Activated T-helper 9 cell treated with anti-CD3 and anti-CD28 coated beads, Interleukin-2, amount 50 U/mL, for 16 hours (primary cell): Measurements from ENCODE around the gene ST8SIA5.

Experiments used
- DNase-seq: peaks from one replicate; pipeline ENCODE4 v3.0.0-alpha.2; 2020; ENCODE audit warnings: low read depth

The ST8SIA5 gene

DNA sequence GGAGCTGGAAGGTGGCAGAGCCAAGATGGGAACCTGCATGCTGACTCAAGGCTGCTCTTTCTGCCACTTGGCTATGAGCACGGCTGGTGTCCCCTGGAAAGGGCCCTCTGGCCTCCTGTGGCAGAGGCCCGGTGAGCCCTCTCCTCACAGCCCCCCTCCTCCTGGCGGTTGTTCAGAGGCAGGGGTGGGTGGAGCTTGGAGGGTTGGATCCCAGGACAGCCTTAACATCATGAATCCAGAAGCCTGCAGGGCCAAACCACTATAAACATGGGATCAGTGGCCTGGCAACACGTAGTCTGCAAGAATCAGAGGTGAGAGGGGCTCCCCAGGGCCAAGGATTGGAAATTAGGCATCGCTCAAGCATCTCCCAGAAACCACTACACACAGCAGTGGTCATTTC, 51.3 kb downstream of the ST8SIA5 start:
- no peak for DNase-seq

DNA sequence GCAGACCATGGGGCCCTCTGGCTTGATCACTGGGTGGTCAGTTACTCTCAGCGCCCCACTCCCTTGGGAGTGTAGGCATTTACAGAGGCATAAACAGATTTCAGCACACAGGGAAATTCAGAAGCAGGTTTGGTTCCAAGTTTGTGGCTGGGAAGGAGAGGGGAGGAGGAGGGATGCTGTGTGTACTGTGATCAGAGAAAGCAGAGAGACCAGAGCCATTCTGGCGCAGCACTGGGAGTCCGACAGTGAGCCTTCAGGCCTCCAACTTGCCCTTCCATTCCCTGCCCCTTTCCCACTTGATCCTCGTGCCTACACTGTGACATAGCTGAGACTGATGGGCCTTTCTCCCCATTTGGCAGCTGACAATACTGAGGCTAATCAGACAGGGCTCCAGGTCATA, 52.0 kb downstream of the ST8SIA5 start:
- no peak for DNase-seq

DNA sequence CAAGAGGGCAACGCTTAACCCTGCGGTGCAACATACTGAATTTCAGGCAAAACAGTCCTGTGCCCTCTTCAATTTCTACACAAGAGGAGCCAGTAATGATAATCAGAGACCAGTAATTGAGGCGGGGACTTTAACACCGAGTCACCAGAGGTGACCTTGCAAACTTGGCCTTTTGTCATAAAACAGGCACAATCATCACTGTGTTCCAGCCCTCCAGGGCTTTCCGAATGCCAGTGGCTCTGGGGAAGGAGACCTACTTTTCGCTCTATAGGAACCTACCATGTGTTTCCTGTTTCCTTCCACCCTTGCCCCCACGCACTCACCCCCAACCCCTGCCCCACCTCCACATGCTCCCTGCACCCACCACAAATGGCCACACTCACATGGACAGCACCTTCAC, 52.7 kb downstream of the ST8SIA5 start:
- DNase-seq = no peak

DNA sequence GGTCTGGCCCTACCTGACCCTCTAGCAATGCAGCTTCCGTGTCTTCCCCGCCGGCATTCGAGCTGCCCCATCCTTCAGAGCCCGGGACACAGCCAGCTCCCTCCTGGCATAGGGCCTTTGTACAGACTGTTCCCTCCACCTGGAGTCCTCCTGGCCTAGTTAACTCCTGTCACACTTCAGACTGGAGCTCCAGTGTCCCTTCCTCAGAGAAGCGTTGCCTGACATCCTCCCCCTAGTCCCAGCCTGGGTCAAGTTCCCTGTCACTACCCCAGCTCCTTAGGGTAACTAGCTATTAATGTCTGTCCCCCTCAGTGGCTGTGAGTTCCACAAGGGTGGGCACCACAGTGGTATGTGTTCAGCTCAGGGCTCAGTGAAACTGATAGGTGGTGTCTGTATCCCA, 54.4 kb downstream of the ST8SIA5 start:
- DNase-seq = no peak

DNA sequence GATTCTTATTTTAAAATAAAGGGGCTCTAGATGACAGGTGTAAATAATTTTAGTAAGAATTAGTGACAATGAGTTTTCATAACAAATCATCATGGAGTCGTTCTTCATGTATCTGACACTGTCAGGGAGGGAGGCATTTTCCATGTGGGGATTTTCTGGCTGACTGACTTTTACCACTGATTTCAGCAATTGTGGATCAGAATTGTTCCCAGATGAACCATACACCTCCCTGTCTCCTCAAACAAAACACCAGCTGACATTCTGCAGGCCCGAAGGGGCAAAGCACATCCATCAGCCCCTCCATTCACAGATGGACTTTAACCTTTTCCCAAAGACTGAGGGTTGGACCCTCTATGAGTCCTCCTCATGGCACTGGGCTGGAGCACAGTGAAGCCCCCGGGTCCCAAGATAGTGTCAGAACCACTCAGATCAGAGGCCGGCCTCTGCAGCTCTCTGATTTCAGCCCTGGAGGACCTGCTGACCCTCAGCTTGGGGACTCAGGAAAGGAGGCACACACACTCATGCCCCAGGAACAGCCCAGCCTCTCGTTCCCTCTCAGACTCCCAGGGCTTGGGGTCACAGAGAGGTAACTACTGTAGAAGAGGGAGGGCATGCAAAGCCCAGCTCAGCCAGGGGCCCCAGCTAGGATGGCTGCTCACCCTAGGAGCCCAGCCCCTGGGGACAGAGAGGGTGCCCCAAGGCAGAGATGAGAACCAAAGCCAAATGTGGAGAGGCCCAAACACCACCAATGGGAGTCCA, 56.6 kb downstream of the ST8SIA5 start:
- DNase-seq = no peak

DNA sequence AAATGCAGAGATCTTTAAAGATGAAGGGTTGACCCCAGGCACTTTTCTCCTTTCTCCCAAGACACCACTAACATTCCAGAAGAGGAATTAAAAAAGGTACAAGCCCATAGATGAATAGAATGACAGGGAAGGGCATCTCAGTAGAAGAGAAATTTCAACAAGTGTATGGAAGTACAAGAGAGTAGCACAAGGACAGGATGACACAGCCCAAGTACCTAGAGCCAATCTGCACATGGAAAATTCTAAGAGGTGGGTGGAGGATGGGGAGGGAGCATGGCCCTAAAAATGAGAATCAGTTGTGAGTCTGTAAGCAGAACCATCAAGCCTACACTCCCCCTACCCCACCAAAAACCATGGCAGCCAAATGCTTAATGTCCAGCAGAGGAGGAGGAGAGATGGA, 60.2 kb downstream of the ST8SIA5 start:
- DNase-seq = no peak

DNA sequence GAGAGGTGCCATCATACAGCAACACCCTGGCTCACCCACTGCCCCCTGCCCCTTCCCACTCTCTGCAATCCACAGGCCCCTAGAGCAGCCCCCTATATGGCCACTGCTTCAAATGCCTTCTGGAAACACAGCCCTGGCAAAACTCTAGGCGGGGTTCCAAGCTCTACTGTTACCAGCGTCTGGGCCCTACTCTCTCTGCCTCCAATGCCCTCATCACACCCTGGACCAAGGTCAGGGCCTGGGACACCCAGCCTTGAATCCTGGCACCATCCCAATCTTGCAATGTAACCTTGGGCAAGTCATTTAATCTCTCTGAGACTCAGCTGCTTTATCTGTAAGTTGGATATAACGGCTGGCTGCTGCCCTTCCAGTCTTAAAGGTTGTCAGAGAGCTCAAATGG, 60.6 kb downstream of the ST8SIA5 start:
- no peak for DNase-seq

DNA sequence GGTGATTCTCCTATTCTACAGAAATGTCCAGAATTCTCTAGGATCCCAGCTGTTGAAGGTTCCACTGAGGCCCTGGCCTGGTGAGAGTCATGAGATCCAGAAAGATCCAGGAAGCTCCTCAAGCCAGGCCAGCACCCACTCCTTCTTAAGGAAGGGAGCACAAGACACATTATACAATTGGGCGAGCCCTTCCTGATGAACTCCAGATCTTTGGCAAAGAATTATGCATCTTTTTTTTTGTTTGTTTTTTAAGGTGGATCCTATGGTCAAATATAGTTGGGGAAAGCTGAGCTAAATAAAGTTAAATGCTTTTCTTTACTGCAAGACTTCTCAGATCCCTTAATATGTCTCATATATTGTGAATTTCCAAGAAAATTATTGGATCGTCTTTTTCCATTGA, 62.9 kb downstream of the ST8SIA5 start:
- DNase-seq = no peak

DNA sequence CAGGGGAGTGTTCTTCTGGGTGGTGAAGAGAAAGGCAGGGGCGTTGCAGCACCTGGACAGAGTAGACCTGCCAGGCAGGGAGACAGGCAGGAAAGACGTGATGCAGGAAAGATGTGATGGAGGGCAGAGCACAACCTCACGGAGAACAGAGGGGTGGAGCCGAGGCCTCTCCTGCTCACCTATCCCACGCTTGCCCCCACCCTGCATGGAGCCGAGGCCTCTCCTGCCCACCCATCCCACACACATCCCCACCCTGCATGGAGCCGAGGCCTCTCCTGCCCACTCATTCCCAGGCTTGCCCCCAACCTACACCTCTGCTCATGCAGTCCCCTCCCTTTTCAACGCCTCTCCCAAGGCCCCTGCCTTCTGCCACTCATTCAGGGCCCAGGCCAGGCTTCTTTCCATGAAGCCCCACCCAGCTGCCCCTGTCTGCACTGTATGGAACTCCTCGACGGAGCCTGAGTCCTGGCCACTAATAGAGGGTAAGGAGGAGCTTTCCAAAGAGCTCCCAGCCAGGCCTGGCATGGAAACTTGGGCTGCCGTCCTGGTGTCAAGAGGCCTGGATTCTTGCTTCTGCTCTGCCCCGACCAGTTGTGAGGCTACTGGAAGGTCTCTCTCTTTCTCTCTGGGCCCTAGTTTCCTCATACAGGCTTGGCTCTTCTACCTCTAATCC, 67.9 kb downstream of the ST8SIA5 start:
- no peak for DNase-seq

DNA sequence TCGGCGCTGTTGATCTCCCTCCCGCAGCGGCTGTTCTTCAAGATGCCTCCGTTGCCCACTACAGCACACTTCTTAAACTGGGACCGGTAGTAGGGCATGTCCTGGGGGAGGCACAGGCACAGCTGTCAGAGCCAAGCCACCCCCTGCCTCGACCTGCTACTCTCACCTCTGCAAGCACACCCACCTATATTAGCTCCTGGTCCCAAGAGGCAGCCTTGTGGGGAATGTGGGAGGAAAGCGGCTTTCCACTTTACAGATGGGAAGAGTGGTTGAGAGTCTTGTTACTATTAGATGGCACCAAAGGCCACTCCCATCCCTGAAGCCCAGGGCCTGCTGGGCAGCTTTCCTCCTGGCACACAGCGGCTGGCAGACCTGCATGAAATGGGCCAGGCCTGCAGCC, 70.7 kb downstream of the ST8SIA5 start:
- no peak for DNase-seq

DNA sequence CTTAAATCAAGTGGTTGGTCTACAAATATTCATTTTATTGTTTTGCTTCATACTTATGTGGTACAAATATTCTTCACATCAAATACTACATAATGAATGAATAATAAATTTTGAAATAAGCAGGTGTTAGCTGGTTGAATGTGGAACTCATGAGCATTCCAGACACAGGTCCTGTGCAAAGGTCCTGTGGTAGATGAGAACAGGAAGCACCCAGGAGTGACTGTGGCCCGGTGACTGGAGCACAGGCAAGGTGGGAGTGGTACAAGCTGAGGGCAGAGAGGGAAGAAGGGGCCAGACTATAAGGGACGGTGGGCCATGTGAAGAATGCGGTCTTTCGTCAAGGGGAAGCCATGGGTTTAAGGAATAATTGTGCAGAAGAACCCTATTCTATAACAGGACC, 73.6 kb downstream of the ST8SIA5 start:
- no peak for DNase-seq

DNA sequence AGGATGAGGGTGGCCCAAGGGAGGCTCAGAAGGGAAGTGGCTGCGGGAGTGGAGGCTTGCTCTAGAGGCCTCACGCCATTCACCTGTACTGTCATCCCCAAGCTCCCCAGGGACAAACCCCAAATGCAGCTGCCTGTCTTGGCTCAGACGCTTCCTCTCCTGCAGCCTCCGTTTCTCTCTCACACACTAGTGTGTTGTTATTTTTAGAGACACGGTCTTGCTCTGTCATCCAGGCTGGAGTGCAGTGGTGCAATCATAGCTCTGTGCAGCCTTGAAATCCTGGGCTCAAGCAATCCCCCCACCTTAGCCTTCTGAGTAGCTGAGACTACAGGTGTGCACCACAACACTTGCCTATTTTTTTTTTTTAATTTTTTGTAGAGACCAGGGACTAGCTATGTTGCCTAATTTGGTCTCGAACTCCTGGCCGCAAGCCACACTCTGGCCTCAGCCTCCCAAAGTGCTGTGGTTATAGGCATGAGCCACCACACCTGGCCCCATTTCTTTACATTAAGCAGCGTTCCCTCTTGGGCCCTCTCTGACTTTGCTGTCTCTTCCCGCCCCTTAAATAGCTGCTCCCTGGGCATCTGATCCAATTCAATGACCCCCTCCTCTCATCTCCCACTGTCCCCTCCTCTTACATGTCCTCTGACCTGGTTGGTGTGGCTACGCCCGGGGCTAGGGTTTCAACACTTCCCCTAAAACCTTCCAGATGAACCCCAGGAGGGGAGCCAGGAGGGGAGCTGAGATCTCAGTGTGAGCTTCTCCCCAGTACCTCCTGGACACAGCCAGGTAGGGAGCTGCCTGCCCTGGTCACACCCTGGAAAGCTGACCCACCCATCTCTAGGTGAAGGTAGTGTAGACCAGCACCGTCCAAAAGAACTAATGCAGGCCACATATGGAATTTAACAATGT, 75.8 kb downstream of the ST8SIA5 start:
- DNase-seq = no peak

DNA sequence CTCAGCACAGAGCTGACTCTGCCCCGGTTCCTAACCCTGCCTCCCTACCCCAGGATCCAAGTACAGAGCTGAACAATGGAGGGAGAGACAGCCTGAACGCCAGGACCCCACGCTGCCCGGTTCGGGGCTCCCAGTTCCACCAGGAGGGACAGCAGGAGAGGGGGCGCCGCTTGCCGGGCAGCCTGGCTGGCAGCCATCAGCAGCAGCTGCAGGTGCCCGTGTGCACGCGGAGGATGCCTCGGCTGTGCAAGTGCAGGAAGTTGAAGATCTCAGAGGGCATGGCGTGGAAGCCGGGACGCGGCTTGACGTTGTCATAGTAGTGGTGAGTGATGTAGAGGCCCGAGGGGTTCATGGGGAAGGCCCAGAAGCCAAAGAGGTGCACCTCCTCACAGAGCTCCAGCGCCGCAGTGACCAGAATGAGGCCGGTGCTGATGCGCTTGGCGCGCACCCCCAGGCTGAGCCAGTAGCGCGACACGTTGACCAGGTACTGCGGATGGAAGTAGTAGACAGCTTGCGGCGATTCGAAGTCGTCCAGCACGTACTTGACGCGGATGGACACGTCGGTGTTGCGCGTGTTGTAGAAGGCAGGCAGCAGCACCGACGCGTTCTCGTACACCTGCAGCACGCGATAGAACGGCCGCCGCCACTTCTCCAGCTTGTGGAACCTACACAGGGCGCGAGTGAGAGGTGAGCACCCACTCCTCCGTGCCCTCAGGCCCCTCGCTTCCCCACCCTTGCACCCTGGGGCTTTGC, 76.8 kb downstream of the ST8SIA5 start:
- no peak for DNase-seq

DNA sequence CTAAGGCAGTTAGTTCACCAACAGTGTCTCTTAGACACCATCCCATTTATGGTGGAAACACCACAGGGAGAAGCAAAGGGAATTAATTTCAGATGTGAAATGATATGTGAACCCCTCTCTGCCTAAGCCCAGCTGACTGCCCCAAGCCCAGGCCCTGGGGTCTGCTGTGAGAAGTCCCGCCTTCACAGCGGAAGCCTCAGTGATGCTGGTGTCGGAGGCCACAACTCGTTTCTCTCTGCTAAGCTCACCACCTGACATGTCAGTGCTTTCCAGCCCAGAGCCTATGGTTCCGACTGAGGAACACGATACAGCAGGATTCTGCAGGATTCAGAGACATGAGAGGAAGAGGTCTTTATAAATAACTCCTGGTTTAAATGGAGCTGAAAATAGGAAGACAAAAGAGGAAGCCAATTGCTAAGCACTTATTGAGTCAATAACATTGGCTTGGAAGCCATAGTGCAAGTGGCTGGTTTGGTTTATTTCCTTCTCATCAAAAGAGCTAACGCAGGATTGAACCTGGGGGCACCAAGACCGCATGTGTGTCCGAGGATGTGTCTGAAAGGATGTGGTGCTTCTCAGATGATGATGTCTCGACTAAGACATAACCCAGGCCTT, 78.0 kb downstream of the ST8SIA5 start:
- DNase-seq = no peak

DNA sequence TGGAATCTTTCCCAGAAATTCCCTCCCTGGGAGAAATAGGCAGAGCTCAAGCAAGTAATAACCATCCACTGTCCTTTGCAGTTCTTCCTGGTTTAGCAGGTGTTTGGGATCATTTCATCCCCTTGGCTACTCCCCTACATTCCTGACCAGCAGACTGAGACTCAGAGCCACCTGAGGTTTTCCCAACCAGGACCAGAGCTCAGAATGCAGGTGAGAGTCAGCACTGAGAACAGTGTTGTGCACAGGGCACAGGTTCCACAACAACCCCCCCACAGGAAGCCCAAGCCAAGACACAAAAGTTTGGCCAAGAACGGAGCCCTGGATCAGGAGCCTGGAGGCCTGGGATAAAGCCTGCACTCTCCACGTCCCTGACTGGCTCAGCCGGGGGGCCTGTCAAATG, 78.8 kb downstream of the ST8SIA5 start:
- no peak for DNase-seq

DNA sequence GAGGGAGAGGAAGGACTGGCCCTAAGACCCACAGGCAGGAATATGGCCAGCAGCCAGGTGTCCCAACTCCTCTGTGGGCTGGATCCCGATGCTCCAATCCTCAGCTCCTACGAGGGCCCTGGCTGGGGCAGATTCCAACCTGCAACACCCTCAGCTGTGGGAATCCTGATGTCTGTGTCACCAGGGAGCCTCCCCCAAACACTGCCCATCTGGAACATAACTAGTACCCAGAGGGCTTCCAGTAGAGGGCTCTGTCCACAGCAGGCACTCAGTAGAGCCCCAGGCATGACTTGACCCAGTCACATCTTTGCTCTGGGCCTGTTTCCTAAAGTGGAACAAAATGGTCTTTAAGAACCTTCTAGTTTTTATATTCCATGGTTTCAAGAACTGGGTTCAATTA, 79.2 kb downstream of the ST8SIA5 start:
- DNase-seq = no peak

DNA sequence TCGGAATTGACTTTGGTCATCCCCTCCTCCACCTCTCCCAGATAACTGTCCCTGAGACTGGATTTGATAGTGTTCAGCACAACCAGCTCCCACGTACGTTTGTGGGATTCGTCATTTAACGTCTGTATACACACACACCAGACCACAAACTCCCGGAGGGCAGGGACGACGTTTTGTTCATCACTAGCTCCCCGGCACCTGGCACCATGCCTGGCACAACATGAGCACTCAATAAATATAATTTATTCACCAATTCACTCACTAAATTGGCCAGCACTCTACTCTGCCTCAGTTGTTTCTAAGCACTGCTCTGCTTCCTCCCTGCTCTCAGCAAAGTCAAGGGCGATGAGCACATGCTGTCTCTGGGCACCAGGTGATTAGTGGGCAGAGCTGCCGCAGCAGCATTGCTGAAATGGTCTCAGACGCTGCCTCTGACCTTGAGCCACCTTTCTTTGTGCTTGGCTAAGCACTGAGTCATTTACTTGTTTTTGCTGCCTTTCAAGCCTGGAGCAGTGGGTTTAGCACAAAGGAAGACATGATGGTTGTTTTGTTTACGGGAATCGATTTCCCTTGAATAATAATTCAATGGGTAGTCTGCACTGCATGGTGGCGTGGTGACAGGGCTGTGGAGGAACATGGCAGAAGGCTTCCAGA, 80.5 kb downstream of the ST8SIA5 start:
- DNase-seq = no peak

DNA sequence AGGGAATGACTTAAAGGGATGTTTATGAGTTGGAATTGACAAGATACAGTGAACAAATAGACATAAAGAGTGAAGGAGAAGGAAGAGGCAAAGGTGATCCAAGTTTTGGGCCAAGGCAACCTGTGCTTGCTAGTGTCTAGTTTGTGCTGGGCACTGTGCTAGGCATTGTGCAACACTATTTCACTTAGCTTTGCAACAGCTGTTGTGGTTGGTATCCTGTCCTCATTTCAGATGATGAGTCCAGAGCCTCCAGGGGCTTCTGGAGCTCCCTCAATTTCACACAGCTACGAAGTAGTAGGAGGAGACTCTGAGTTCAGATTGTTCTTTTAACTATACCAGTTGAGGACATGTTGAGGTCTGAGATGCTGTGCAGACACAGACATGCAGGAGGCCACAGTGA, 81.7 kb downstream of the ST8SIA5 start:
- DNase-seq = no peak

DNA sequence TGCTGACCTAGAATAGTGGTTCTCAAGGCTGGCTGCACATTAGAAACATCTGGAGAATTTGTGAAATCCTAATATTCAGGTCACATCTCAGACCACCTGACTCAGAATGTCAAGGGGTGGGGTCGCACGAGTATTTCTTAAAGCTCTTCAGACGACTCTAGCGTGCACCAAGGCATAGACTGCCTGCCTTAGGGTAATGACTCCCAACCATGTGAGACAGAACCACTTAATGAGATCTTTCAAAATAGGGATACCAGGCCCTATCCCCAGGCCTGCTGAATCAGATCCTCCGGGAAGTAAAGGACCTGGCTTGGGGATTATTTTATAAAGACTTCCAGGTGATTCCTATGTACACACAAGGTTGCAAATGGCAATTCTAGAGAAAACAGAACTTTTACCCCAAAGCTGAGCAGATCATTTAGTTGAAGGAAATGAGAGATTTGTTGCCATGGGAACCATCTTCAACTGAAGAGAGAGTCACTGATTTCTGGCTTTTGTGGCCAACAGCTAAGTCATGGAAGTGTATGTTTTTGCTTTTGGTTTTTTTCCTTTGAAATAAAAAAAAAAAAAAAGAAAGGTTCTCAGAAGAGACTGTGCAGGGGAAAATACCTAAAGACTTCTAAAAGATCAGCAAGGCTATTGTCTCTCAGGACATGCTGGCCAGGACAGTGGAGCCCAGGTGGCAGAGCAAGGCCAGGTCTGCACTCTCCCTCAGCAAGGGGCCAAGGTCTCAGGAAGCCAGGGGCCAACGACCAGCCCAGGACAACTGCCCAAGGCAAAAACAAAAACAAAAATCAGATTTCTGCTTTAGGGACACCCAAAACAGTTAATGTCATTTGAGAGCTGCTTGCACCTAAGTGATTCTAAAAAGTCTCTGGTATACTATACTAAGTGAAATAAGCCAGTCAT, 84.5 kb downstream of the ST8SIA5 start:
- no peak for DNase-seq

DNA sequence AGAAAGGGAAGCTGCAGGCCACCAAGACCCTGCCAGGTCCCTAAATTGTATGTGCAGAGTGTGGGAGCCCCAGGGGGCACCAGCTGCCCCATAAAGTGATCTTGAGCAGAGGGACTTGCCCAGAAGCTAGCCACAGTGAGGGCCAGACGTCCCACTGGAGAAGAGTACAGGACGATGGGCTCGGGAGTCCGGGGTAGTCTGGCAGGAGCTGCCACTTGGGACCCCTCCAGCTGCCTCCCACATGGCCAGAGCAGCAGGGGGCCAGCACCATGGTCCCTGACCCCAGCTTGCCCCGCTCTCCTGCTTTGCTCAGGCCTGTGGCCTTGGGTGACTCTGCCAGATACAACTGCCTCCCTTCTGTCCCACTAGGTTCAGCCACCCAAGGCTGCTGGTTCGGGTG, 88.2 kb downstream of the ST8SIA5 start:
- no peak for DNase-seq
